PFSK-1 (cell line): ENCODE data around the gene CXCL17.

Experiments
- POLR2AphosphoS5 ChIP-seq: IDR thresholded peaks from 2 replicates; pipeline ENCODE4 v1.6.1; 2012; ENCODE audit warnings: low read depth, mild to moderate bottlenecking, control low read depth, low read length, moderate library complexity
- SIN3A ChIP-seq: IDR thresholded peaks from 2 replicates; pipeline ENCODE4 v1.6.1; 2012; ENCODE audit warnings: mild to moderate bottlenecking, low read length, moderate library complexity, borderline replicate concordance; ENCODE audit not compliant: insufficient read depth
- TAF1 ChIP-seq: IDR thresholded peaks from 2 replicates; pipeline ENCODE4 v1.6.1; 2012; ENCODE audit warnings: low read length, control low read depth, borderline replicate concordance; ENCODE audit not compliant: insufficient read depth

GRCh38 chr19:42407816-42408175 lies 35.0 kb downstream of the CXCL17 start:
- TF ChIP-seq TAF1, result no peak
- TF ChIP-seq SIN3A, result no peak
- no peak for TF ChIP-seq POLR2AphosphoS5
